ENCODE measurements around the gene DHH.

DNA sequence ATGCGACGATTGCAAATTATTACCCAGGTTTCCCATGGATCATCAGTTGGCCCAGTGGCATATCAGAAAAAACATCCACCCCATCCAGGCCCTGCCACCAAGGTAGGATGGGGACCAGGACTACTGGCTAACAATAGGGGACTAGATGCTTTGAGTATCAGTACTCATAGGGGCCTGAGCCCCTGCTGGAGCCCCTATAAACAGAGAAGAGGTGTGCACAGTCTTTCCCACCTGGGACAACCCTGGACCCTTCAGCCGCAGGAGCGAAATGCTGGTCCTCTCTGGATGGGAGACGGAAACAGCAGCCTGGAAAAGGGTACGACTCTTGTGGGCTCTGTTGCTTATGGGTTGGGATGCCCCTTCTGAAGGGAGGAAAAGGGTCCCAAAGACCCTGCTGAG lies 5.7 kb downstream of the DHH start:
- TF ChIP-seq, protein P1, sequence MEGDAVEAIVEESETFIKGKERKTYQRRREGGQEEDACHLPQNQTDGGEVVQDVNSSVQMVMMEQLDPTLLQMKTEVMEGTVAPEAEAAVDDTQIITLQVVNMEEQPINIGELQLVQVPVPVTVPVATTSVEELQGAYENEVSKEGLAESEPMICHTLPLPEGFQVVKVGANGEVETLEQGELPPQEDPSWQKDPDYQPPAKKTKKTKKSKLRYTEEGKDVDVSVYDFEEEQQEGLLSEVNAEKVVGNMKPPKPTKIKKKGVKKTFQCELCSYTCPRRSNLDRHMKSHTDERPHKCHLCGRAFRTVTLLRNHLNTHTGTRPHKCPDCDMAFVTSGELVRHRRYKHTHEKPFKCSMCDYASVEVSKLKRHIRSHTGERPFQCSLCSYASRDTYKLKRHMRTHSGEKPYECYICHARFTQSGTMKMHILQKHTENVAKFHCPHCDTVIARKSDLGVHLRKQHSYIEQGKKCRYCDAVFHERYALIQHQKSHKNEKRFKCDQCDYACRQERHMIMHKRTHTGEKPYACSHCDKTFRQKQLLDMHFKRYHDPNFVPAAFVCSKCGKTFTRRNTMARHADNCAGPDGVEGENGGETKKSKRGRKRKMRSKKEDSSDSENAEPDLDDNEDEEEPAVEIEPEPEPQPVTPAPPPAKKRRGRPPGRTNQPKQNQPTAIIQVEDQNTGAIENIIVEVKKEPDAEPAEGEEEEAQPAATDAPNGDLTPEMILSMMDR (IDR thresholded peaks at IDR 0.05) = no peak
- no peak for TF ChIP-seq POLR2A (IDR thresholded peaks at IDR 0.05)
- no peak for TF ChIP-seq EP300 (IDR thresholded peaks at IDR 0.05)

All from upper lobe of left lung (tissue), 4 donors.